Activated CD8-positive, alpha-beta memory T cell treated with anti-CD3 and anti-CD28 coated beads, Interleukin-2, amount 50 U/mL, for 24 hours (primary cell): ENCODE measurements around the gene CMKLR1.

Source experiments
- DNase-seq: peaks from one replicate; pipeline ENCODE4 v3.0.0-alpha.2; 2020; ENCODE audit errors: extremely low read depth

Gene CMKLR1

GRCh38 chr12:108338915-108339657, at the start of gene CMKLR1:
Gene CMKLR1 (minus strand): TSS chr12:108339311. CDS start chr12:108293591, 45,720 bp downstream.
- DNase-seq: no peak

- no peak for DNase-seq
Measured at GRCh38 chr12:108387771-108388170, 48.7 kb upstream of the CMKLR1 start.

- no peak for DNase-seq
Measured at GRCh38 chr12:108386709-108387360, 47.7 kb upstream of the CMKLR1 start.

- no peak for DNase-seq
Measured at GRCh38 chr12:108382437-108382801, 43.3 kb upstream of the CMKLR1 start.

- DNase-seq: no peak
Measured at GRCh38 chr12:108381787-108382436, 42.8 kb upstream of the CMKLR1 start.

- no peak for DNase-seq
Measured at GRCh38 chr12:108380382-108380781, 41.3 kb upstream of the CMKLR1 start.

- DNase-seq: no peak
Measured at GRCh38 chr12:108379823-108380222, 40.7 kb upstream of the CMKLR1 start.

GRCh38 chr12:108378926-108379325, 39.8 kb upstream of the CMKLR1 start:
- no peak for DNase-seq

- DNase-seq: no peak
Measured at GRCh38 chr12:108377260-108377659, 38.1 kb upstream of the CMKLR1 start.

- no peak for DNase-seq
Measured at GRCh38 chr12:108375986-108376663, 37.0 kb upstream of the CMKLR1 start.

GRCh38 chr12:108374596-108375320, 35.6 kb upstream of the CMKLR1 start:
- DNase-seq: no peak

- no peak for DNase-seq
Measured at GRCh38 chr12:108373111-108373510, 34.0 kb upstream of the CMKLR1 start.

GRCh38 chr12:108371801-108372344, 32.8 kb upstream of the CMKLR1 start:
- no peak for DNase-seq

- DNase-seq: no peak
Measured at GRCh38 chr12:108370415-108370814, 31.3 kb upstream of the CMKLR1 start.

- no peak for DNase-seq
Measured at GRCh38 chr12:108369736-108370396, 30.8 kb upstream of the CMKLR1 start.

GRCh38 chr12:108368089-108368488, 29.0 kb upstream of the CMKLR1 start:
- DNase-seq: no peak

GRCh38 chr12:108367436-108367835, 28.3 kb upstream of the CMKLR1 start:
- no peak for DNase-seq

- no peak for DNase-seq
Measured at GRCh38 chr12:108365324-108365723, 26.2 kb upstream of the CMKLR1 start.

GRCh38 chr12:108364879-108365278, 25.8 kb upstream of the CMKLR1 start:
- no peak for DNase-seq

- no peak for DNase-seq
Measured at GRCh38 chr12:108363565-108363964, 24.5 kb upstream of the CMKLR1 start.

GRCh38 chr12:108363165-108363564, 24.1 kb upstream of the CMKLR1 start:
- DNase-seq: no peak
